ENCODE measurements around the gene GPR176. TPM values are rescaled to one million over a fixed set of nuclear protein-coding genes. Genes with fewer than 3 reads are reported as not detected.

GPR176 gene
- polyA plus RNA-seq, 1 of the 3 experiments (the other 2 are of a cell fraction) = 21.9 TPM

GRCh38 chr15:39953521-39953920 lies 33.5 kb upstream of the GPR176 start:
- H3K27ac ChIP-seq (ENCODE audit: low read depth in 2 of 2, low read length in 1 of 2) = no peak overlapping the region
- H3K9ac ChIP-seq = no peak overlapping the region
- no peaks in the 10 kb centered on the region for H3K9me3 ChIP-seq
- no peaks in the 10 kb centered on the region for H3K4me1 ChIP-seq (ENCODE audit: control insufficient read depth in 1 of 2, insufficient read depth in 2 of 2, low read depth in 1 of 2, low read length in 1 of 2)
- no peaks in the 10 kb centered on the region for H3K27me3 ChIP-seq (ENCODE audit: insufficient read depth)
- 87% methylated on average over 4 of the region's 4 CpGs for WGBS (ENCODE audit: low lambda C conversion rate)
- CTCF ChIA-PET = no interaction called here
- POLR2A ChIA-PET = no interaction called here
- H4K20me1 ChIP-seq (ENCODE audit: insufficient read depth) = no peaks in the 10 kb centered on the region
- H3K4me2 ChIP-seq = no peak overlapping the region
- no peaks in the 10 kb centered on the region for H3F3A ChIP-seq (replicated peaks; ENCODE audit: insufficient read depth)
- H3K36me3 ChIP-seq (replicated peaks in 1 of 2; ENCODE audit: control insufficient read depth in 1 of 2, insufficient read depth in 2 of 2, low read length in 1 of 2) = peaks cover 73 to 90% of the 10 kb centered on the region in 2 experiments
- no peaks in the 10 kb centered on the region for H3K9me2 ChIP-seq
- no peak for TF ChIP-seq YY1 (IDR thresholded peaks at IDR 0.05; ENCODE audit: low read depth)
- no peaks in the 10 kb centered on the region for H3K79me2 ChIP-seq (ENCODE audit: insufficient read depth)
- no peak for DNase-seq
- no peak overlapping the region for H3K4me3 ChIP-seq (ENCODE audit: low read depth in 2 of 2, low read length in 1 of 2)
- no peak overlapping the region for H2AFZ ChIP-seq (ENCODE audit: low read depth)

- H4K20me1 ChIP-seq (ENCODE audit: insufficient read depth) = no peaks in the 10 kb centered on the region
- no peak for DNase-seq
- no peak overlapping the region for H2AFZ ChIP-seq (ENCODE audit: low read depth)
- no peak overlapping the region for H3K27ac ChIP-seq (ENCODE audit: low read depth in 2 of 2, low read length in 1 of 2)
- H3K4me3 ChIP-seq (ENCODE audit: low read depth in 2 of 2, low read length in 1 of 2) = no peak overlapping the region
- WGBS (ENCODE audit: low lambda C conversion rate) = 96% methylated on average over 7 of the region's 7 CpGs
- H3K79me2 ChIP-seq (ENCODE audit: insufficient read depth) = peaks cover 4% of the 10 kb centered on the region
- ChIA-PET POLR2A (no interaction called here), CTCF (interaction anchor here (1.2 kb wide), 1 partner anchor 63 kb away, joined by 3 read pairs; no protein-coding TSS in a partner anchor)
- no peaks in the 10 kb centered on the region for H3K27me3 ChIP-seq (ENCODE audit: insufficient read depth)
- TF ChIP-seq FOSL2 (IDR thresholded peaks at IDR 0.05; ENCODE audit: borderline replicate concordance, low read depth) = no peak
- TF ChIP-seq MEF2A (IDR thresholded peaks at IDR 0.05; ENCODE audit: borderline replicate concordance, low read depth) = no peak
- no peak for TF ChIP-seq SMC3 (IDR thresholded peaks at IDR 0.05; ENCODE audit: low read depth, low read length)
- no peak for TF ChIP-seq MXI1 (IDR thresholded peaks at IDR 0.05; ENCODE audit: low read depth, low read length)
- TF ChIP-seq SIN3A (IDR thresholded peaks at IDR 0.05; ENCODE audit: borderline replicate concordance, low read depth, low read length) = no peak
- TF ChIP-seq TCF12 (IDR thresholded peaks at IDR 0.05) = no peak
- no peak for TF ChIP-seq GATA2 (CRISPR knock-in tag; IDR thresholded peaks at IDR 0.05)
- no peaks in the 10 kb centered on the region for H3K9me3 ChIP-seq
- H3K4me1 ChIP-seq (ENCODE audit: control insufficient read depth in 1 of 2, insufficient read depth in 2 of 2, low read depth in 1 of 2, low read length in 1 of 2) = no peaks in the 10 kb centered on the region
- H3K9ac ChIP-seq = no peak overlapping the region
- no peak overlapping the region for H3K4me2 ChIP-seq
- H3K36me3 ChIP-seq (replicated peaks in 1 of 2; ENCODE audit: control insufficient read depth in 1 of 2, insufficient read depth in 2 of 2, low read length in 1 of 2) = peaks cover 67 to 93% of the 10 kb centered on the region in 2 experiments
- H3K9me2 ChIP-seq = no peaks in the 10 kb centered on the region
- H3F3A ChIP-seq (replicated peaks; ENCODE audit: insufficient read depth) = peaks cover 6% of the 10 kb centered on the region
Measured at GRCh38 chr15:39951561-39951960, 31.5 kb upstream of the GPR176 start.

- CTCF ChIA-PET = interaction anchor here (0.8 to 1.7 kb wide), 2 partner anchors 26 to 29 kb away, joined by 3 to 4 read pairs; partner anchors contain the start of gene GPR176
- 87% methylated on average over 5 of the region's 5 CpGs for WGBS (ENCODE audit: low lambda C conversion rate)
- H3K36me3 ChIP-seq (replicated peaks in 1 of 2; ENCODE audit: control insufficient read depth in 1 of 2, insufficient read depth in 2 of 2, low read length in 1 of 2) = peaks cover 71 to 93% of the 10 kb centered on the region in 2 experiments
Measured at GRCh38 chr15:39948817-39949216, 28.8 kb upstream of the GPR176 start.

More at GRCh38 chr15:39948817-39949216, 28.8 kb upstream of the GPR176 start:
- Histone ChIP-seq H3K4me1 (ENCODE audit: control insufficient read depth in 1 of 2, insufficient read depth in 2 of 2, low read depth in 1 of 2, low read length in 1 of 2) (no peaks in the 10 kb centered on the region), H3K4me2 (no peak overlapping the region), H2AFZ (ENCODE audit: low read depth) (no peak overlapping the region), H3K27me3 (ENCODE audit: insufficient read depth) (no peaks in the 10 kb centered on the region), H3K9me3 (no peaks in the 10 kb centered on the region), H3K79me2 (ENCODE audit: insufficient read depth) (peaks cover 8% of the 10 kb centered on the region), H3K27ac (ENCODE audit: low read depth in 2 of 2, low read length in 1 of 2) (no peak overlapping the region), H3F3A (replicated peaks; ENCODE audit: insufficient read depth) (peaks cover 13% of the 10 kb centered on the region), H3K4me3 (ENCODE audit: low read depth in 2 of 2, low read length in 1 of 2) (no peak overlapping the region), H3K9me2 (no peaks in the 10 kb centered on the region), H4K20me1 (ENCODE audit: insufficient read depth) (no peaks in the 10 kb centered on the region), H3K9ac (no peak overlapping the region)
- POLR2A ChIA-PET = no interaction called here
- no peak for DNase-seq
- TF ChIP-seq REST (IDR thresholded peaks at IDR 0.05; ENCODE audit: low read depth, low read length) = no peak

Measured in SK-N-SH (cell line).